22Rv1 (cell line): Measurements from ENCODE around the gene NAPA.

Experiments
- H3K27ac ChIP-seq: fragments of 450-650 bp; 2 replicates; pipeline ENCODE4 v1.5.1; 2017
- ZFX ChIP-seq: fragments of 450-650 bp; IDR thresholded peaks from 2 replicates; pipeline ENCODE4 v1.6.1; 2017; ENCODE audit warnings: antibody characterized with exemption, borderline replicate concordance
- TF ChIP-seq, protein P1 (sequence below): fragments of 450-650 bp; IDR thresholded peaks from 2 replicates; pipeline ENCODE4 v1.5.1; 2017; ENCODE audit warnings: mild to moderate bottlenecking

Gene NAPA

GRCh38 chr19:47450478-47450877 lies 64.4 kb downstream of the NAPA start:
- H3K27ac ChIP-seq, result no peak overlapping the region
- TF ChIP-seq, protein P1, sequence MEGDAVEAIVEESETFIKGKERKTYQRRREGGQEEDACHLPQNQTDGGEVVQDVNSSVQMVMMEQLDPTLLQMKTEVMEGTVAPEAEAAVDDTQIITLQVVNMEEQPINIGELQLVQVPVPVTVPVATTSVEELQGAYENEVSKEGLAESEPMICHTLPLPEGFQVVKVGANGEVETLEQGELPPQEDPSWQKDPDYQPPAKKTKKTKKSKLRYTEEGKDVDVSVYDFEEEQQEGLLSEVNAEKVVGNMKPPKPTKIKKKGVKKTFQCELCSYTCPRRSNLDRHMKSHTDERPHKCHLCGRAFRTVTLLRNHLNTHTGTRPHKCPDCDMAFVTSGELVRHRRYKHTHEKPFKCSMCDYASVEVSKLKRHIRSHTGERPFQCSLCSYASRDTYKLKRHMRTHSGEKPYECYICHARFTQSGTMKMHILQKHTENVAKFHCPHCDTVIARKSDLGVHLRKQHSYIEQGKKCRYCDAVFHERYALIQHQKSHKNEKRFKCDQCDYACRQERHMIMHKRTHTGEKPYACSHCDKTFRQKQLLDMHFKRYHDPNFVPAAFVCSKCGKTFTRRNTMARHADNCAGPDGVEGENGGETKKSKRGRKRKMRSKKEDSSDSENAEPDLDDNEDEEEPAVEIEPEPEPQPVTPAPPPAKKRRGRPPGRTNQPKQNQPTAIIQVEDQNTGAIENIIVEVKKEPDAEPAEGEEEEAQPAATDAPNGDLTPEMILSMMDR, result no peak
- no peak for TF ChIP-seq ZFX

- TF ChIP-seq, protein P1, result no peak
- TF ChIP-seq ZFX, result no peak
- H3K27ac ChIP-seq, result no peak overlapping the region
Measured at GRCh38 chr19:47448360-47448727, 66.5 kb downstream of the NAPA start.

GRCh38 chr19:47447470-47448359 lies 67.1 kb downstream of the NAPA start:
- TF ChIP-seq ZFX, result no peak
- TF ChIP-seq, protein P1, result no peak
- peak overlapping the region; percentile 73 for H3K27ac ChIP-seq

GRCh38 chr19:47446534-47447469 lies 68.1 kb downstream of the NAPA start:
- peak overlapping the region; percentile 73 for H3K27ac ChIP-seq
- TF ChIP-seq, protein P1, result no peak
- TF ChIP-seq ZFX, result no peak

GRCh38 chr19:47445937-47446402 lies 68.9 kb downstream of the NAPA start:
- TF ChIP-seq ZFX, result no peak
- TF ChIP-seq, protein P1, result no peak
- peak overlapping the region; percentile 73 for H3K27ac ChIP-seq

DNA sequence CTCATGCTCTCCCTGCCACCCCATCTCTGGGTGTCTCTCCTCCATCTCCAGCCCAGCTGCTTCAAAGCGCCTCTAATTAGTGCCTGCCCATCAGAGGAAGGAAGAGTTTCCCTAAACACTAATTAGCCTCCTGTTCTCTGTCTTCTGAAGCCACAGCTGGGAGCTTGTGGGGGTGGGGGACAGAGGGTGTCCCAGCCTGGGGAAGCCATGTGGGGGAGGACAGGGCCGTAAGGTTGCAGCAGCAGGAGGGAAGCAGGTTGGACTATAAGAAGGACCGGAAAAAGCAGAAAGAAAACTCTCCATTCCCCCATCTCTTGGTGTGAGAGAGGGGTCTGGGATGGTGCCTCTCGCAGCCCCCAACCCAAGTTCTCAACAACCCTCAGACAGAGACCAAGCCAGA lies 69.3 kb downstream of the NAPA start:
- TF ChIP-seq, protein P1, result no peak
- TF ChIP-seq ZFX, result no peak
- peak overlapping the region; percentile 73 for H3K27ac ChIP-seq
